Adrenal gland (tissue), 5 donors: Measurements from ENCODE around the gene FRY.

Experiments
- CTCF ChIP-seq, 6 experiments: fragments of 450-650 bp in 4 of 6; fragments of 200-600 bp in 2 of 6; sonication (generic) in 1 of 6; IDR thresholded peaks; 1 replicate in 5 of 6; 2 replicates in 1 of 6; pipeline versions ENCODE4 v1.5.1 to v1.8.0; 2016 to 2021; ENCODE audit warnings: antibody characterized with exemption in 6 of 6, mild to moderate bottlenecking in 2 of 6, moderate library complexity in 1 of 6
- POLR2A ChIP-seq, 2 donors: fragments of 450-650 bp; IDR thresholded peaks; one replicate each; pipeline ENCODE4 v1.6.1; 2017; ENCODE audit warnings: antibody characterized with exemption in 2 of 2, mild to moderate bottlenecking in 2 of 2, moderate library complexity in 1 of 2
- donor health status: DM: no; HTN: no; CAD: no.

DNA sequence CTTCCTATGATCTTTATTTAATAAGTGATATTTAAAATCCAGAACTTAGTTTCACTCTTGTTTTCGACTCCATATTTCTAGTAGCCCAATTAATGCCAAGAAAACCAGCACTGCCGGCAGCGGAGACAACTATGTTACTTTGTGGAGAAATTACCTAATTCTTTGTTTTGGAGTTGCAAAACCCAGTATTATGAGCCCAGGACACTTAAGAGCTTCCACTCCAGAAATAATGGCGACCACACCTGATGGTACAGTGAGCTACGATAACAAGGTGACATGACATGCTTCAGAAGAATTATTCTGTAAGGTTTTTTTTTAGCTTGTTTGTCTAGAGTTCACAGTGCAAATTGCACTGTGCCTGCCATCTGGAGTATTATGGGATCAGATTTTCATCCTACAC is 147.2 kb downstream of the FRY start:
- TF ChIP-seq CTCF (IDR thresholded peaks at IDR 0.05), result no peak
- TF ChIP-seq POLR2A (IDR thresholded peaks at IDR 0.05), result no peak
